HG03045 (cell line): Measurements from ENCODE around the gene CKMT1A.

Experiments used
- ATAC-seq: cut with Tn5 transposase; IDR thresholded peaks from one replicate; pipeline ENCODE4 v1.9.1; 2021; ENCODE audit warnings: mild to moderate bottlenecking, moderate library complexity; ENCODE audit not compliant: unreplicated experiment

CKMT1A gene

GRCh38 chr15:43746903-43747309, 53.2 kb downstream of the CKMT1A start:
- ATAC-seq, result peak; percentile 14

- no peak for ATAC-seq
Measured at GRCh38 chr15:43748376-43748775, 54.7 kb downstream of the CKMT1A start.
